ENCODE results near the gene SLC35G1.

The SLC35G1 gene

DNA sequence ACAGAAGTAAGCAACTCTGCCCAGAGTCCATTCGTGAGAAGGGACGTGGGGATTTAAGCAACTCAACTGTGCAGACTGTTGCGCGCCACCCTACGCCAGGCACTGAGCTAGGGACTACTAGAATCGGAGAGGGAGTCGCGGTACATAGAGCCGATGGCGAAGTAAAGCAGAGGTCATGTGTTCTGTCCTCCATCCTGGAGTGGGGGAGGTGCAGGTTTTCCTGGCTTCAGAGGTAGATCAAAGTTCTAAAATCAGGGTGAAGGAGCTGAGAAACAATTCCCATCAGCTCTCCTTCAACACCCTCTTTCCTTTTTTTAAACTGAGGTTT lies 23.2 kb downstream of the SLC35G1 start:
- no peak overlapping the region for H3K4me3 ChIP-seq
- H3K4me1 ChIP-seq = no peaks in the 10 kb centered on the region
- H3K9me3 ChIP-seq = no peaks in the 10 kb centered on the region
- no peak overlapping the region for H3K27ac ChIP-seq
- intact Hi-C loops (cut with DNase I; ENCODE audit: low total_unique reads) = loop anchor here (5.0 to 10.0 kb wide), 2 partner anchors 148 to 400 kb away; no protein-coding TSS in a partner anchor
- H3K36me3 ChIP-seq = no peaks in the 10 kb centered on the region
- no peak for DNase-seq
- TF ChIP-seq CTCF (IDR thresholded peaks at IDR 0.05) = no peak
- no peaks in the 10 kb centered on the region for H3K27me3 ChIP-seq

GRCh38 chr10:93917821-93918220 lies 24.0 kb downstream of the SLC35G1 start:
- intact Hi-C loops (cut with DNase I; ENCODE audit: low total_unique reads) = loop anchor here (5.0 to 10.0 kb wide), 2 partner anchors 147 to 399 kb away; no protein-coding TSS in a partner anchor
- Histone ChIP-seq H3K27ac (no peak overlapping the region), H3K9me3 (no peaks in the 10 kb centered on the region), H3K36me3 (no peaks in the 10 kb centered on the region), H3K4me3 (no peak overlapping the region), H3K4me1 (no peaks in the 10 kb centered on the region), H3K27me3 (no peaks in the 10 kb centered on the region)
- no peak for DNase-seq
- no peak for TF ChIP-seq CTCF (IDR thresholded peaks at IDR 0.05)

DNA sequence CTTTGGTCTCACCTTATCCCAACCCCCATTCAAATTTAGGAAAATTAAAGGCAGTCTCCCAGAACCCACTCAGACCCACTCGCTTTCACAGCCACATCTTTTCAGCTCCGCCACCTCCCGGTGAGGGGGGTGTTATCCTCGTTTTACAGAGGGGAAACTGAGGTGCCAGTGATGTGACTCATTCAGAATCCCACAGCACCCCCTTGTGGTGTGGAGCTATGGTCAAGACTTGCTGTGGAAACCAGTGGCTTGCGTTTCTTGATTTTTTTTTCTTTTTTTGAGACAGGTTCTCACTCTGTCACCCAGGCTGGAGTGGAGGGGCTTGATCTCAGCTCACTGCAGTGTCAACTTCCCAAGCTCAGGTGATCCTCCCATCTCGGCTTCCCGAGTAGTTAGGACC lies 27.6 kb downstream of the SLC35G1 start:
- Histone ChIP-seq H3K27me3 (no peaks in the 10 kb centered on the region), H3K4me1 (no peaks in the 10 kb centered on the region), H3K4me3 (no peak overlapping the region), H3K27ac (no peak overlapping the region), H3K36me3 (no peaks in the 10 kb centered on the region), H3K9me3 (no peaks in the 10 kb centered on the region)
- intact Hi-C loops (cut with DNase I; ENCODE audit: low total_unique reads) = no loop called here
- no peak for DNase-seq
- no peak for TF ChIP-seq CTCF (IDR thresholded peaks at IDR 0.05)

DNA sequence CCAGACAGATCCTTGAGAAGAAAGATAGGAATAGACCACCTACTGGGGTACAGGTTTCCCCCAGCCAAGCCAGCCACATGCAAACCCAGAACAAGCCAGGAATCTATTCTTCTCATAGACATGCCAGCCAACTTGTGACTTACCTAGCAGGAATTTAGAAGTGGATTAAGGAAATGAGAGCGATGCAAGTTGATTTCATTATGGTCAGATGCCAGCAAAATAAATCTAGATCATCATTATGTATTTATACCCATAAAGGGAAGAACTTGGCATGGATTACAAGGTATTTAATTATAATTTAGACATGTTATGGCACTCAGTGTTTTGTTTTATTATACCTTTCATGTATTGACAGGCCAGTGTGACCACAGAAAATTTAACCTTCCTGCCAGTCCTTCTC lies 32.8 kb downstream of the SLC35G1 start:
- Histone ChIP-seq H3K9me3 (no peaks in the 10 kb centered on the region), H3K36me3 (no peaks in the 10 kb centered on the region), H3K27me3 (peaks cover 0 to 5% of the 10 kb centered on the region in 2 donors), H3K4me3 (no peak overlapping the region), H3K4me1 (no peaks in the 10 kb centered on the region), H3K27ac (no peak overlapping the region)
- no peak for DNase-seq
- TF ChIP-seq CTCF (IDR thresholded peaks at IDR 0.05) = no peak
- intact Hi-C loops (cut with DNase I; ENCODE audit: low total_unique reads) = no loop called here

DNA sequence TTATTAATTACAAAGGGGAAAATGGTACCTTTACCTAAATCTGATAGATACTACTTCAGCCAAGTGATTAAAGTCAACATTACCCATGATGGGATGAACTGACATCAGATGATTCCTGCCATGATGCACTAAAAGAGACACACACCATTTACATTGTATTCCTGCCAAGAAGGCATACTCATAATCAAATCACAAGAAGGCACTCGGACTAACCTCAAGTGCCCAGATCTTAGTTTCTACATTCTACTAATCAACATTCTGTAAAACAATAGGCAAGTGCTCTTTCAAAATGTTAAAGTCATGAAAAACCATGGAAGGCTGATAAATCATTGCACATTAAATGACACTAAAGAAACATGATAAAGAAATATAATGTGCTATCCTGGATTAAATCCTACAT lies 44.4 kb downstream of the SLC35G1 start:
- no peaks in the 10 kb centered on the region for H3K36me3 ChIP-seq
- no peak for DNase-seq
- no peaks in the 10 kb centered on the region for H3K4me1 ChIP-seq
- no peaks in the 10 kb centered on the region for H3K9me3 ChIP-seq
- intact Hi-C loops (cut with DNase I; ENCODE audit: low total_unique reads) = no loop called here
- H3K4me3 ChIP-seq = no peak overlapping the region
- H3K27ac ChIP-seq = no peak overlapping the region
- TF ChIP-seq CTCF (IDR thresholded peaks at IDR 0.05) = no peak
- H3K27me3 ChIP-seq = no peaks in the 10 kb centered on the region

DNA sequence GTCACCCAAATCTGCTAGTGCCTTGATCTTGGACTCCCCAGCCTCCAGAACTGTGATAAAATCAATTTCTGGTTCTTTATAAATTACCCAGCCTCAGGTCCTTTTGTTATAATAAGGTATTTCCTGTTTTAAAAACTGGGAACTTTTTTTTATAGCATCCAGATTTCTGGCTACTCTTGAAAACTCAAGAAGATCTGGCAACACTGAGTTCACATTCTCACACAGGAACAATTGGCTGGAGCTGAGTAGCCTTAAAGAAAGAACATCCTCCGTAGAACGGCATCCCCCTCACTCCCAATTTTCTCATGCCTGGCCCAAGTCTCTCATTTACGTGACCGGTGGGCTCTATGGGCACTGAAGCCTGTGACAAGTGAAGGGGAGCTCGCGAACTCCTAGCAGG lies 47.1 kb downstream of the SLC35G1 start:
- Histone ChIP-seq H3K27me3 (no peaks in the 10 kb centered on the region), H3K36me3 (no peaks in the 10 kb centered on the region), H3K4me1 (peaks cover 0 to 4% (median under 1%) of the 10 kb centered on the region in 4 donors), H3K4me3 (no peak overlapping the region), H3K27ac (no peak overlapping the region), H3K9me3 (no peaks in the 10 kb centered on the region)
- TF ChIP-seq CTCF (IDR thresholded peaks at IDR 0.05) = no peak
- no peak for DNase-seq
- intact Hi-C loops (cut with DNase I; ENCODE audit: low total_unique reads) = no loop called here
